ENCODE measurements around the gene SRPK2. TPM values are rescaled to one million over a fixed set of nuclear protein-coding genes. Genes with fewer than 3 reads are reported as not detected.
A peak's percentile ranks its signal among the peaks of the same experiment; 100 is the strongest.
"Not testable (repeated sequence)": the region's sequence is repeated elsewhere in the genome, so short reads cannot be mapped to it uniquely, and the experiment has no call there.

Gene SRPK2
- 10 to 100 TPM; 60.3 to 76.2 TPM for total RNA-seq
- 46.2 TPM for polyA plus RNA-seq (2013, experiment 1 of 2)
- polyA plus RNA-seq (2013, experiment 2 of 2) = 44.5 TPM
- long read RNA-seq, experiment 1, partial matches to known transcripts = 2 of 29 reads
- long read RNA-seq, experiment 1, other reads (novel, unspliced or antisense) = 24 of 29 reads
- long read RNA-seq, experiment 2, transcript SRPK2-202 (16 exons, 3,650 nt) = major isoform, 70 of 130 reads
- long read RNA-seq, experiment 2, partial matches to known transcripts = 18 of 130 reads
- long read RNA-seq, experiment 2, other reads (novel, unspliced or antisense) = 40 of 130 reads
- long read RNA-seq, experiment 3, partial matches to known transcripts = 29 of 43 reads
- long read RNA-seq, experiment 3, other reads (novel, unspliced or antisense) = 10 of 43 reads
- long read RNA-seq, experiment 4, partial matches to known transcripts = 39 of 51 reads
- long read RNA-seq, experiment 4, other reads (novel, unspliced or antisense) = 10 of 51 reads

DNA sequence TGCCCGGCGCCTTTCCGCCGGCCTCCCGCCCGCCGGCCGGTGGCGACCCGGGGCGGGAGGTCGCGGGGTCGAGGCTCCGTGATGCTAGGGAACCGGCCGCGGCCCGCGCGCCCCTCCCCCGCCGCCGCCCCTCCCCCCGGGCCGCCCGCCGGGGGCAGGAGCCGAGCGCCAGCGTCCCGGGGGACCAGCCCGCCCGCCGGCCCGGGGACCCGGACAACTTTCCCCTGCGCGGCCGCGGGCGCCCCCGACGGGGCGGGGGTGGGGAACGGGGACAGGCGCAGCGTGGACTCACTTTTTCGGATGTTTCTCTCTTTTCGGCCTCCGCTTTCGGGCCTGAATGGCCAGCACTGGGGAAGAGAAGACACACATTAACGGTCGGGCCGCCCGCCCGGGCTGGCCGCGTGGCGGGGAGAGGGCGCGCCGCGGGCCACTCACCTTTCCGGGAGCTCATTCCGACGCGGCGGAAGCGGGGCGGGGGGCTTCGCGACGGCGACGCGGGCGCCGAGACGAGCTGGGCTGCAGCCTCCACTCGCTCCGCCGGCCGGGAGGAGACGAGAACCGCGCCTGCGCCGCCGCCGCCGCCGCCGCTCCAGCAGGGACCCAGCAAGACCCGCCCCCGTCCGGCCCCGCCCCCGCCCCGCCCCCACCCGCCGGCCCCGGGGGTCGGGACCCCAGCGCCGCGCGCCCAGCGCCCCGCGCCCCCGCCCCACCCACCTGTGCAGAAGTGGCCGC, at the start of gene SRPK2:
SRPK2 (minus strand) TSS at position 566 of the 732 bp plus-strand sequence.
- H3K9me3 Mint-ChIP-seq = no peaks in the 10 kb centered on the region

DNA sequence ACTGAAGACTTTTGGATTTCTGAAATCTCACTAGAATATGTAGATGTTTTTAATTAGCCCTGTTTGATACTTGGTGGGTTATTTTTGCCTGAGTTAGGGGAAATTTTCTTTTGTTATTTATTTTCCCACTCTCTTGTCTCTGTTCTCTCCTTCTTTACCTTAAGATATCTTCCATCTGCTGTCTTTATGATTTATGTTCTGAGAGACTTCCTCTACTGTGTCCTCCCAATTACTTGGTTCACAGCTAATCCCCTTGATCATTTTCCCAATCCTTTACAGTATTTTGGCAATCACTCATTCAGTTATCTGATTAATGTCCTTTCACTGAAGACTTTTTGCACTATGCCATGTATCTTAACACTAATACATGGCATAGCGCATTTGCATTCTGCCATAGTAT, 49.5 kb upstream of the SRPK2 start:
- no peaks in the 10 kb centered on the region for H3K9me3 ChIP-seq (ENCODE audit: control insufficient read depth, low read length)
- WGBS, 2 experiments (ENCODE audit: insufficient coverage in 1 of 2, insufficient read length in 1 of 2) = 83 to 92% methylated on average over 1 of the region's 1 CpG
- DNase-seq = no peak
- H3K27me3 ChIP-seq (ENCODE audit: control insufficient read depth, insufficient read depth, low read length, poor library complexity, severe bottlenecking) = no peaks in the 10 kb centered on the region
- no peak overlapping the region for H3K27ac Mint-ChIP-seq
- H3K36me3 ChIP-seq (ENCODE audit: control insufficient read depth, insufficient read depth, low read length) = no peaks in the 10 kb centered on the region
- H3K4me3 ChIP-seq (ENCODE audit: low read length) = no peak overlapping the region
- no peak overlapping the region for H3K9ac ChIP-seq (ENCODE audit: extremely low read depth, low read length, poor library complexity, severe bottlenecking)
- H3K4me1 ChIP-seq (ENCODE audit: control insufficient read depth, insufficient read depth, low read length) = no peaks in the 10 kb centered on the region
- H3K36me3 Mint-ChIP-seq (ENCODE audit: low read depth) = no peaks in the 10 kb centered on the region
- H3K4me3 Mint-ChIP-seq = no peak overlapping the region
- no peaks in the 10 kb centered on the region for H3K27me3 Mint-ChIP-seq (ENCODE audit: insufficient read depth)
- no peaks in the 10 kb centered on the region for H3K4me1 Mint-ChIP-seq
- TF ChIP-seq, protein P1, sequence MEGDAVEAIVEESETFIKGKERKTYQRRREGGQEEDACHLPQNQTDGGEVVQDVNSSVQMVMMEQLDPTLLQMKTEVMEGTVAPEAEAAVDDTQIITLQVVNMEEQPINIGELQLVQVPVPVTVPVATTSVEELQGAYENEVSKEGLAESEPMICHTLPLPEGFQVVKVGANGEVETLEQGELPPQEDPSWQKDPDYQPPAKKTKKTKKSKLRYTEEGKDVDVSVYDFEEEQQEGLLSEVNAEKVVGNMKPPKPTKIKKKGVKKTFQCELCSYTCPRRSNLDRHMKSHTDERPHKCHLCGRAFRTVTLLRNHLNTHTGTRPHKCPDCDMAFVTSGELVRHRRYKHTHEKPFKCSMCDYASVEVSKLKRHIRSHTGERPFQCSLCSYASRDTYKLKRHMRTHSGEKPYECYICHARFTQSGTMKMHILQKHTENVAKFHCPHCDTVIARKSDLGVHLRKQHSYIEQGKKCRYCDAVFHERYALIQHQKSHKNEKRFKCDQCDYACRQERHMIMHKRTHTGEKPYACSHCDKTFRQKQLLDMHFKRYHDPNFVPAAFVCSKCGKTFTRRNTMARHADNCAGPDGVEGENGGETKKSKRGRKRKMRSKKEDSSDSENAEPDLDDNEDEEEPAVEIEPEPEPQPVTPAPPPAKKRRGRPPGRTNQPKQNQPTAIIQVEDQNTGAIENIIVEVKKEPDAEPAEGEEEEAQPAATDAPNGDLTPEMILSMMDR (conservative IDR thresholded peaks at IDR 0.05) = no peak
- H3K27ac ChIP-seq (ENCODE audit: low read depth, low read length) = no peak overlapping the region
- H3K9me3 Mint-ChIP-seq = no peaks in the 10 kb centered on the region

More for the DNA sequence above, at the start of gene SRPK2:
- Histone ChIP-seq H3K27ac (ENCODE audit: low read depth, low read length) (peak within 1 kb of the TSS; percentile 63), H3K4me3 (ENCODE audit: low read length) (peak within 1 kb of the TSS; percentile 91), H3K9me3 (ENCODE audit: control insufficient read depth, low read length) (no peaks in the 10 kb centered on the region), H3K27me3 (ENCODE audit: control insufficient read depth, insufficient read depth, low read length, poor library complexity, severe bottlenecking) (no peaks in the 10 kb centered on the region), H3K9ac (ENCODE audit: extremely low read depth, low read length, poor library complexity, severe bottlenecking) (peak within 1 kb of the TSS; percentile 65), H3K36me3 (ENCODE audit: control insufficient read depth, insufficient read depth, low read length) (peaks cover 8% of the 10 kb centered on the region), H3K4me1 (ENCODE audit: control insufficient read depth, insufficient read depth, low read length) (no peaks in the 10 kb centered on the region)
- DNase-seq = peak; percentile 93
- peak within 1 kb of the TSS; percentile 77 for H3K27ac Mint-ChIP-seq
- H3K4me1 Mint-ChIP-seq = peaks cover 12% of the 10 kb centered on the region
- TF ChIP-seq, protein P1 (conservative IDR thresholded peaks at IDR 0.05) = no peak
- no peaks in the 10 kb centered on the region for H3K27me3 Mint-ChIP-seq (ENCODE audit: insufficient read depth)
- peaks cover 10% of the 10 kb centered on the region for H3K36me3 Mint-ChIP-seq (ENCODE audit: low read depth)
- 0% methylated on average over 104 of the region's 113 CpGs; no CpG with 5 or more reads in 1 of the 2 experiments for WGBS, 2 experiments (ENCODE audit: insufficient coverage in 1 of 2, insufficient read length in 1 of 2)
- H3K4me3 Mint-ChIP-seq = peak within 1 kb of the TSS; percentile 76

DNA sequence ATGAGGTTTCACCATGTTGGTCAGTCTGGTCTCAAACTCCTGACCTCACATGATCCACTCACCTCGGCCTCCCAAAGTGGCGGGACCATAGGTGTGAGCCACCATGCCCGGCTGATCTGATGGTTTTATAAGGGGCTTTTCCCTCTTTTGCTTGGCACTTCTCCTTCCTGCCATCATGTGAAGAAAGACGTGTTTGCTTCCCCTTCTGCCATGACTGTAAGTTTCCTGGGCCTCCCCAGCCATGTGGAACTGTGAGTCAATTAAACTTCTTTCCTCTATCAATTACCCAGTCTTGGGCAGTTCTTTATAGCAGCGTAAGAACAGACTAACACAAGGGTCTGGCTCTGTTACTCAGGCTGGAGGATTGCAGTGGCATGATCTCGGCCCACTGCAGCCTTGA, 48.6 kb upstream of the SRPK2 start:
- not testable (repeated sequence) for H3K9me3 Mint-ChIP-seq; H3K27ac Mint-ChIP-seq; H3K4me1 Mint-ChIP-seq; H3K4me3 Mint-ChIP-seq; H3K9ac ChIP-seq (ENCODE audit: extremely low read depth, low read length, poor library complexity, severe bottlenecking); H3K4me1 ChIP-seq (ENCODE audit: control insufficient read depth, insufficient read depth, low read length); H3K4me3 ChIP-seq (ENCODE audit: low read length); H3K9me3 ChIP-seq (ENCODE audit: control insufficient read depth, low read length); H3K36me3 Mint-ChIP-seq (ENCODE audit: low read depth); H3K27me3 Mint-ChIP-seq (ENCODE audit: insufficient read depth); DNase-seq; H3K36me3 ChIP-seq (ENCODE audit: control insufficient read depth, insufficient read depth, low read length); H3K27me3 ChIP-seq (ENCODE audit: control insufficient read depth, insufficient read depth, low read length, poor library complexity, severe bottlenecking); H3K27ac ChIP-seq (ENCODE audit: low read depth, low read length)
- WGBS, 2 experiments (ENCODE audit: insufficient coverage in 1 of 2, insufficient read length in 1 of 2) = 89 to 94% methylated on average over 6 of the region's 6 CpGs
